GM15510 (cell line): ENCODE data around the gene U2AF2.

Experiments used
- POLR2A ChIP-seq: IDR thresholded peaks from 3 replicates; pipeline ENCODE4 v1.6.1; 2011; ENCODE audit warnings: borderline replicate concordance; ENCODE audit not compliant: insufficient read length; ENCODE audit errors: extremely low read depth

The U2AF2 gene

DNA sequence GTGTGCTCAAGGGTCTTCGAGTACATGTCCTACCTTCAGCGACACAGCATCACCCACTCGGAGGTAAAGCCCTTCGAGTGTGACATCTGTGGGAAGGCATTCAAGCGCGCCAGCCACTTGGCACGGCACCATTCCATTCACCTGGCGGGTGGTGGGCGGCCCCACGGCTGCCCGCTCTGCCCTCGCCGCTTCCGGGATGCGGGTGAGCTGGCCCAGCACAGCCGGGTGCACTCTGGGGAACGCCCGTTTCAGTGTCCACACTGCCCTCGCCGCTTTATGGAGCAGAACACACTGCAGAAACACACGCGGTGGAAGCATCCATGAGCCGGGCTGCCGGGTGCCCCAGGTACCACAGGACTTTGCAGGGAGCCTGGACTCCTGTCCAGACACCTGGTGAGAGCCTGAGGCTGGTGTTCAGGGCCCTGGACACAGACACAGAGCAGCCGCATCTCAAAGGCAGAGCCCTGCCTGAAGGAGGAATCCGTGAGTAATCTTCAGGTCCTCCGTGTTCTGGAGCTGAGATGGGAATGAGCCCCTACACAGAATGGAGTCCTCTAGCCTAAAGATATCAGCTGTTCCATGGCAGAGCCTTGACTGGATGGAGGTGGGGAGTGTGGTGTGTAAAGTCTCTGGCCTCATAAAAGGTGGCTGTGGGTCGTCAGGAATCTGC is 9.9 kb upstream of the U2AF2 start:
- no peak for TF ChIP-seq POLR2A

DNA sequence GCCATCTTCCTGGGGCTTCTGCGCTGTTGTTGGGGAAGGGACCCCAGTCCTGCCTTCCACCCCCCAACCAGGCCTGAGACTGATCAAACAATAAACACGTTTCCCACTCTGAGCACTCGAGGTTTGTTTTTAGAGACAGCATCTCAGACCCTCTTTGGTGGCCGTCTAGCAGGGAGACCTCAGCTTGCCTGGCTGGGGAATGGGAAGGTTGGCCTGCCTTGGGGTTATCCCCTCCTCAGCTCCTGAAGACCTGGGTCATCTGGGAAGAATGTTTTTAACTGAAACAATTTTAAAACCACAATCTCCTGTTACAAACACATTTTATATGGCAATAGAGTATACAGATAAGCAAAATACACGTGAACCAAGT is 9.3 kb upstream of the U2AF2 start:
- TF ChIP-seq POLR2A = no peak

DNA sequence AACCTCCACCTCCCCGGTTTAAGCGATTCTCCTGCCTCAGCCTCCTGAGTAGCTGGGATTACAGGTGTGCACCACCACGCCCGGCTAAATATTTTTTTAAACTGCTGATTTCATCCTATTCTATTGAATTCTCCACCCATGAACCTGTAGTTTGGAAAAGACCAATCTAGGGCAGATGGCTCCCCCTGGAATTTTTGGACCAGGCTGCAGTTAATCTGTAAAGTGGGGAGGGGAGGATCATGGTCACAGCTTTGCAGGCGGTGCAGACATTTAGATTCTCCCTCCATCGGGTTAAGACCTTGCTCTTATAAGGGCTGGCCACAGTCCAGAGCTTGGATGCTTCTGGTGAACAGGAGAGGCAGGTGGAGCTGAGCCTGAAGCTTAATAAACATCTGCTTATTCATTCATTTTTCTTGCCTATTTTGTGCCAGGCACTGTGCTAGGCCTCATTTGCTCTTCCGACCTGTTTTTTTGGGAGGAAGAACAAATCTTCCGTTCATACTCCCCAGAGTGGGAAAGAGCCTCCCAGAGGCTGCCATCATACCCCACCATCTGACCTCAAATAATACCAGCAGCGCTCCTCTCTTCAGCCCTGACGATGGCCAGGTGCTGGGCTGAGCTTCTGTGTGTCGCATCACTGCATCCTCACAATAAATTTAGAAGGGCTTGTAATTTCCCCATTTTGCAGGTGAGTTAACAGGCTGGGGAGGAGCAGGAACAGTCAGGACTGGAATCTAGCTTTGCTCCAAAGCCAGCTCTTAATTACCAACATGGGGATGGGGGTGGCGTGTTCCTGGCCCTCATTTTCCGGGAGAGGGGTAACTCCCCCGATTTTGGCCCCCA is 7.7 kb upstream of the U2AF2 start:
- no peak for TF ChIP-seq POLR2A

DNA sequence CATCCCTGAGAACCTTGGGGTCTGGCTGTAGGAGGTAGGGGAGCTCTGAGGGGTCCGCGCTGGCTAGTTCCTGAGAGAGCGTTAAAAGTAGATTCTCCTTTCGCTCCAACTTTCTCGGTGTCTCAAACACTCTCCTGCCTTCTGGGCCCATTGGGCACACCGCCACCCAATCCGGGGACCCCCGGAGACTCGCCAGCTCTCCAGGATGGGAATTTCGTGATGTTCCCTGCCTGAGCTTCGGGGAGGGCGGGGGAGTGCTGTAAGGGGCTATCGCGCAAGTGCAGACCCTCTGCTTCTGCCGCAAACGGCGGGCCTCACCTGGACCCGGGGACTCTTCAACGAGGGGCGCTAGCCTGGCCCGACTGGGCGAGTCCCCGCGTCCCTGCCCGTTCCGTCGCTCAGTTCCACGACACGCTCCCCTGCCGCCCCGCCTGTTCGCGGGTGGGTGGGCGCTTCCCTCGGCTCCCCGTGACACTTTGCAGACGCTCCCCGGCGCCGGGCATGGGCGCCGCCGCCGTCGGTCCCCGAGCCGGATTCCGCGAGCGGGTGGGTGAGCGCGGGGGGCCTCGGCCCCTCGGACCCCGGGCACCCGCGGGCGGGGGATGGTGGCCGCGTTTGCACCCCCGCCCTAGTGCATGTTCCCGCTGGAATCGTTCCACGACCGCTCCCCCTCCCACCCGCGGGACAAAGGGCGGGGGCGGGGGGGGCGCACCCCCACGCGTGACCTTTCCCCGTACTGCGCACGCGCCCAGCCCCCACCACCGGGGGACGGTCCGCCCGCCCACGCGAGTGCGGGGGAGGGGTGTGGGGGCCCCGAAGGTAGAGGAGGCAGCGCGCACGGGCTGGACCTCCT is 6.9 kb upstream of the U2AF2 start, which contains the start of gene CCDC106:
TSS of gene CCDC106 (plus strand) at position 481 of the 853 bp plus-strand sequence. CDS start 835 bp downstream, outside the sequence.
- peak; percentile 31 for TF ChIP-seq POLR2A

DNA sequence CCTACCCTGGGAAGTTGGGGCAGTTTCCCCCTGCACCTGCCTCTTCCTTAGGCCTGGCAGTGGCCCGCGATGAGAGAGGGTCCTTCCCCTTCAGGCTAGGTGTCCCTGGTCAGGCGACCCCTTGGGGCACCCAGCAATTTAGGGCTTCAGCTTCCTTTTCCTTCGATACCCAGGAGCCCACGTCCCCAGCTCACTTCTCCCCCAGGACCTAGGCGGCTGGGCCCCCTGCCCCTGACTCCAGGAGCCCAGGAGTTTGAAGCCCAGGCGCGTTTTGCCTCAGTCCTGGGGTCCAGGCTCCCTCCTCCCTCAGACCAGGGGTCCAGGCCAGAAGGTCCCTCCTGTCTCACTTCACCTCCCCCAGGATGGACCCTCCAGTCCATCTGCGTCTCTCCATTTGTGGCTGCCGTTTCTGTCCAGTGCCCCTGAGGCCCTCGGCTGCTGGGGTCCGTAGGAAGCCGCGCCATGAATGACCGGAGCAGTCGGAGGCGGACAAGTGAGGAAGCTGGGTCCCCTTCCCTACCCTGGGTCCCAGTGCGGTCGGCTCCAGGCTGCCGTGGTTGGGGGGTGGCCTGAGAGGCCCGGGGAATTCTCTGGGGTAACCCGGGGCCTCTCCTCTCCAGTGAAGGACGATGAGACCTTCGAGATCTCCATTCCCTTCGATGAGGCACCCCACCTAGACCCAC is 6.1 kb upstream of the U2AF2 start:
- TF ChIP-seq POLR2A = no peak

DNA sequence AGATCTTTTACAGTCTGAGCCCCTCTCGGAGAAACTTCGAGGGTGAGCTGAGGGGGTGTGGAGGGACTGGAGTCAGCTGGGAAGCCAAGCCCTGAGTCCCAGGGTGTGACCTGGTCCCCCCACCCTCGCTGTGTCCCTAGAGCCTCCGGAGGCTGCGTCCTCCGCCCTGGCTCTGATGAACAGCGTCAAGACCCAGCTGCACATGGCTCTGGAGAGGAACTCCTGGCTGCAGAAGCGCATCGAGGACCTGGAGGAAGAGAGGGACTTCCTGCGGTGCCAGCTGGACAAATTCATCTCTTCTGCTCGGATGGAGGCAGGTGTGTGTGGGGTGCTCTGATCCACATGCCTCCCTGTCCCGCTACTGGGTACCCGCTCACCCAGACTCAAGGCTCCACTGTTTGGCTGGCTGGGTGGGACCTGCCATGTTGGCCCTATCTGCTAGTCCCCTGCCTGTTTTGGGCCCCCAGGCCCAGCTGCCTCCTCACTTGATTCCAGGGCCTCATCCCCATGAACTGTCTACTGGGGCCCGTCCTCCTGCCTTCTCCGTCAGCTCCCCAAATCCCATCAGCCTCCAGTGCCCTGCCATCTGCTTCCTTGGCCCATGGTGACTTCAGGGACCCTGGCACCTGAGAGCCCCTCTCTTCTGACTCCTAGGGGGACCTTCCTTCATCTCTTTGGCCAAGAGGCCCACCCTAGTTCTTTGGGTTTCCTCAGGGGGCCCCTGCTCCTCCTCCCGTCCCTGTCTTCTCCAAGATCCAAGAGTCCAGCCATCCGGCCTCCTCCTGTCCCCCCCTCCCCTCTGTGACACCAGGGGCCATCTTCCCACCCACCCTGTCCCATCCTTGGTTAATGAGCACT is 5.3 kb upstream of the U2AF2 start:
- no peak for TF ChIP-seq POLR2A

DNA sequence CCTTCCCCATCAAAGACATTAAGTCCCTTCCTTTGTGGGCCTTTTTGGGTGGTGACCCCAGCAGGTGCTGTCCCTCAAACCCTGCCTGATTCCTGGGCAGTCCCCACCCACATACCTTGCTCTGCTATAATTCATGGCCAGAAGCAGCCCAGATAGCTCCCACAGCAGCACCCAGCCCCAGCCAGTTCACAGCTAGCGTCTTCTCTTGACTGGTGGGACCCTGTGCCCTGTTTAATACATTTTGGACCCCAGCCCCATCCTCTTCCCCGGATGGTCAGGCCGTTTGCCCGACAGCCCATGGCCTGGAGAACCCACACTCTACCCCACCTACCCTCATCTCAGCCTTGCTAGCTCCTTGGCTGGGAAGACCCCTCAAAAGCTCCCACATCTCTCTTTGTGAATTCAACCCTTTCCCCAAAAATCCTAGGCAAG is 4.7 kb upstream of the U2AF2 start:
- no peak for TF ChIP-seq POLR2A

DNA sequence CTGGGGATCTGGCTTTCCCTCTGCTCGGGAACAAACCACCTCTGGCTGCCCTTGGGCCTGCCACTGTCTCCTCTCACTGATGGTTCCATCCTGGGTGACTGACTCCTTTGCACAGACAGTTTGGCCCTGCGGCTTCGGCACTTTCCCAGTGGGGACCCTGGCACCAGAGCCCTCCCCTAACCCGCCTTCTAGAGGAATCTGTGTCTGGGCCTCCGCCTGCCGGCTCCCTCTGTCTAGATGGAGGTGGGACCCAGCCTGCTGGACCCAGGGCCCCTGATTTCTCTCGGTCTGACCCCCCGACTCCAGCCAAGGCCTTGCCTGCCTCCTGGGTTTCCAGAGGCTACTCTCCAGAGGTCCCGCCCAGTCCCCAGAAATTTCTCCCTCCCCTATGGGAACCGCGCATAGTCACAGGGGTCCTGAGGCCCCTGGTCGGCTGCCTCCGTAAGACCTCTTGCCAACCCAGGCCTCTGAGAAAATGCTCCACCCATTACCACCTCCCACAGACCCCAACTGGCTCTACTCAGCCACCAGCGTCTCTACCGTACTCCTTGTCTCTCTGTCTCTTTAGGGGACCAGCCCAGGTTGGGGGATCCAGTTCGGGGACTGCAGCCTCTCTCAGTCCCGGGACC is 4.1 kb upstream of the U2AF2 start:
- no peak for TF ChIP-seq POLR2A

DNA sequence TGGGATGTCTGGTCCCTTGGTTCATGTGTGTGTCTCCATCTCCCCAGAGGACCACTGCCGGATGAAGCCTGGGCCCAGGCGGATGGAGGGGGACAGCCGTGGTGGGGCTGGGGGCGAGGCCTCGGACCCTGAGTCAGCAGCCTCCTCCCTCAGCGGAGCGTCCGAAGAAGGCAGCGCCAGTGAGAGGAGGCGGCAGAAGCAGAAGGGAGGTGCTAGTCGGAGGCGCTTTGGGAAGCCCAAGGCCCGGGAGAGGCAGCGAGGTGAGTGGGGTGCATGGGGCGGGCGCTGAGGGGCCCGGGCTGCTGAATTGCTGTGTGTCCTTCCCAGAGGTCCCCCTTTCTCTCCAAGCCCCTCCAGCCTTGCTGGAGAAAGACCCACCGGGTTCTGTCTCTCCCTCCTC is 3.6 kb upstream of the U2AF2 start:
- TF ChIP-seq POLR2A = no peak

DNA sequence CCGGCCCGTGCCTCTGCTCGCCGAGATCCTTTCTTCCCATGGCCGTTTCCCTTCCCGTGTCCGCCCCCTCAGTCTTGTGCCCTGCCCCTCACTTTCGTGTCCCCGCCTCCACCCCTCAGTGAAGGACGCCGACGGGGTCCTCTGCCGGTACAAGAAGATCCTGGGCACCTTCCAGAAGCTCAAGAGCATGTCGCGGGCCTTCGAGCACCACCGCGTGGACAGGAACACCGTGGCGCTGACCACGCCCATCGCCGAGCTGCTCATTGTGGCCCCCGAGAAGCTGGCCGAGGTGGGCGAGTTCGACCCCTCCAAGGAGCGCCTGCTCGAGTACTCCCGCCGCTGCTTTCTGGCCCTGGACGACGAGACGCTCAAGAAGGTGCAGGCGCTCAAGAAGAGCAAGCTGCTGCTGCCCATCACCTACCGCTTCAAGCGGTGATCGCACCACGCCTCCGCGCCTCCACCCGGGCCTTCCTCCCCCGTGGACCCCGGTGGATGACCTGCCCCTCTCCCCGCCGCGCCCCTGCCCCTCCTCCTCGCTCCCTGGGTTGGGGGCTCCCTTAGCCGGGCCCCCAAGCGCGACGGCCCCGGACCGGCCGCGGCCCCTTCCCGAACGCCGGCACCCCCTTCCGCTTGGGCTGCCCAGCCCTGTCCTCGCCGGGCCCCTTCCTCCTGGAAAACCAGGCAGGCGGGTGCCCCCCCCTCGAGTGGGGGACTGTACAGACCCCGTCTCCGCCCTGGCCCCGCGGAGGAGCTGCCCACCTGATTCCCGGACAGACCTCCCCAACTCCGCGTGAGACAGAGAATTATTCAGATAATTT is 2.3 kb upstream of the U2AF2 start:
- no peak for TF ChIP-seq POLR2A

DNA sequence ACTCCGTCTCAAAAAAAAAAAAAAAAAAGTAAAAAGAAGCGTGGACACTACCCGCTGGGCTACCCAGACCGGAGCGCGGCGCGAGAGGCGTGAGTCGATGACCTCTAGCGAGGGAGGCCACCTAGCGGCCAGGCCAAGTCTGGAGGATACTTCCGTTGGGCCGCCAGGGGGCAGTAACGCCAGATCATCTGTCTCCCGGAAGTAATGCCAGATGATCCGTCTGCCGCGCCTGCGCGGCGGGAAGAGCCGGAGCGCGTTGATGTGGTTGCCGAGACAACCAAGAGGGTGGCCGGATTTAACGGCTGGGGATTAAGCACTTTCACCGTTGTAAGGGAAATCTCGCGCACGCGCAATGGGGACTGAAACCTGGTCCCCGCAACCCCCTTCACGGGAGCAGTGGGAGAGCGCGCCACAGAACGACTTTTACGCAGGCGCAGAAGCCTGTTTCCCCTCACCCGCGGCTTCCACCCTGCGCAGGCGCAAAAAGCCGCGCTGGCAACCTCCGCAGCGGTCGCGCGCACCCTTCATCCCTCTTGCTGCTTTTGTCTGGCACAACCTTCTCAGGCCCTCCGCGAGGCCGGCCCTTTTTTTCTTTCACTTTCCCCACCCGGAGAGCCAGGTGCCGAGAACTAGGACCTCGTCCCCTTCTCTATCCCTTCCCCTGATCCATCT is 1.0 kb upstream of the U2AF2 start:
- TF ChIP-seq POLR2A = peak; percentile 84

DNA sequence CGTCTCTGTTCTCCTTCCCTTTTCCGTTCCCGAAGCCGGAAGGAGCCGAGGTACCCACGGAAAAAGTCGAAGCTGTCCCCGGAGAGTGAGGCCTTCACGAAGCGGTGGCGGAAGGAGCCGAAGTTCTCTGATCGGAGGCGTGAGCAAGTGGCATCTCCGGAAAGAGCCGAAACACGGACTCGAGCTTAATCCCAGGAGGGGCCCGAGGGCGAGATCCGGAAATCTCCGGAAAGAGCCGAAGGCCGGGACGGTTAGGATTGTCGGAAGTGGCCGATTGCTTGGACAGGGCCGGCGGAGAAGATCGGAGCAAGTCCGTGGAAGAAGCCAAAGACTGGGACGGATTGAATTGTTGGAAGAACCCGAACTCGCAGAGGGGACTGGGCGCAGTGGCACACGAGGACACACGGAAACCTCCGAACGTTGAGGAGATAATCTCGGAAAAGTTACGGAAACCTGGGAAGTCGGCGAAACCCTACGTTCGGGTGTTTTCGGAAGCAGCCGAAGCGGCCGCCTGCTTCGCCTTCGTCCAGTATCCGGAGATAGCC is 440 bp upstream of the U2AF2 start:
- TF ChIP-seq POLR2A = no peak
